22Rv1 (cell line): ENCODE measurements around the gene SKAP2.

Experiments
- ZFX ChIP-seq: fragments of 450-650 bp; IDR thresholded peaks from 2 replicates; pipeline ENCODE4 v1.6.1; 2017; ENCODE audit warnings: antibody characterized with exemption, borderline replicate concordance
- TF ChIP-seq, protein P1 (sequence below): fragments of 450-650 bp; IDR thresholded peaks from 2 replicates; pipeline ENCODE4 v1.5.1; 2017; ENCODE audit warnings: mild to moderate bottlenecking

DNA sequence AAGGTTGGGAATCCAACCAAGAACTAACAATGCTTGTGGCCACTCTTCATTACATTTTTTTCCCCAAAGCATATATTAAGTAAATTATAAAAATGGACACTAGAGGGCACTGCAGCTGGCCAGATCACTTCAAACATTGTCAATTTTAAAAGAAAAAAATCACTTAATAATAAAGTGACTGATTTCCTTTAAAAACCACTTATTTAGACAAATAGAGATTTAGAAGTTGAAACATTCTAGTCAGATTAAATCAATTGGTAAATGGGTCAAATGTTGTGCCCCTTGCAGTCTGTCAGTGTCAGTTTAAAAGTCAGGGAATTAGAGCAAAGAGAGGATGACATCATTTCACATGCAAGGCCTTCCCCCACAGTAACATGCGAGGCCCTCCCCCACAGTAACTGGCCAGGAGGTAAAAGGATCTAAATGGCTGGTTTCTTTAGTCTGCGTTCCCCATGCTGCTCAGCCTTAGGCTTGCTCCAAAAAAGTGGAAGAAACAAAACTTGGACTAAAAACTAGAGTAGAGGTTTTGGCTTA is 177.9 kb downstream of the SKAP2 start:
- TF ChIP-seq, protein P1, sequence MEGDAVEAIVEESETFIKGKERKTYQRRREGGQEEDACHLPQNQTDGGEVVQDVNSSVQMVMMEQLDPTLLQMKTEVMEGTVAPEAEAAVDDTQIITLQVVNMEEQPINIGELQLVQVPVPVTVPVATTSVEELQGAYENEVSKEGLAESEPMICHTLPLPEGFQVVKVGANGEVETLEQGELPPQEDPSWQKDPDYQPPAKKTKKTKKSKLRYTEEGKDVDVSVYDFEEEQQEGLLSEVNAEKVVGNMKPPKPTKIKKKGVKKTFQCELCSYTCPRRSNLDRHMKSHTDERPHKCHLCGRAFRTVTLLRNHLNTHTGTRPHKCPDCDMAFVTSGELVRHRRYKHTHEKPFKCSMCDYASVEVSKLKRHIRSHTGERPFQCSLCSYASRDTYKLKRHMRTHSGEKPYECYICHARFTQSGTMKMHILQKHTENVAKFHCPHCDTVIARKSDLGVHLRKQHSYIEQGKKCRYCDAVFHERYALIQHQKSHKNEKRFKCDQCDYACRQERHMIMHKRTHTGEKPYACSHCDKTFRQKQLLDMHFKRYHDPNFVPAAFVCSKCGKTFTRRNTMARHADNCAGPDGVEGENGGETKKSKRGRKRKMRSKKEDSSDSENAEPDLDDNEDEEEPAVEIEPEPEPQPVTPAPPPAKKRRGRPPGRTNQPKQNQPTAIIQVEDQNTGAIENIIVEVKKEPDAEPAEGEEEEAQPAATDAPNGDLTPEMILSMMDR: peak; percentile 97
- no peak for TF ChIP-seq ZFX
